ENCODE results near the gene KRTAP12-2.
"Not testable (repeated sequence)": the region's sequence is repeated elsewhere in the genome, so short reads cannot be mapped to it uniquely, and the experiment has no call there.

KRTAP12-2 gene

GRCh38 chr21:44703731-44704635, 37.3 kb upstream of the KRTAP12-2 start:
- intact Hi-C loops (cut with DNase I), result no loop called here
- peak in 10 of 42 donors; percentile 3 to 37 (median 14) for DNase-seq

- intact Hi-C loops (cut with DNase I), result no loop called here
- peak in 11 of 42 donors; percentile 3 to 29 (median 6) for DNase-seq
Observed at GRCh38 chr21:44702973-44703730, 36.4 kb upstream of the KRTAP12-2 start.

GRCh38 chr21:44702111-44702972, 35.6 kb upstream of the KRTAP12-2 start:
- DNase-seq, result peak in 8 of 42 donors; percentile 1 to 21 (median 10)
- intact Hi-C loops (cut with DNase I), result no loop called here

- DNase-seq, result peak in 6 of 42 donors; percentile 2 to 27 (median 10)
- intact Hi-C loops (cut with DNase I), result no loop called here
Observed at GRCh38 chr21:44701541-44701940, 34.8 kb upstream of the KRTAP12-2 start.

- intact Hi-C loops (cut with DNase I), result no loop called here
- DNase-seq, result peak in 4 of 42 donors; percentile 2 to 25 (median 14)
Observed at GRCh38 chr21:44701023-44701400, 34.3 kb upstream of the KRTAP12-2 start.

- intact Hi-C loops (cut with DNase I), result no loop called here
- DNase-seq, result peak in 5 of 42 donors; percentile 2 to 28 (median 15)
Observed at GRCh38 chr21:44700101-44701022, 33.6 kb upstream of the KRTAP12-2 start.

- DNase-seq, result peak in 4 of 42 donors; percentile 10 to 20 (median 11)
Observed at GRCh38 chr21:44699502-44700001, 32.8 kb upstream of the KRTAP12-2 start.

GRCh38 chr21:44697811-44698734, 31.3 kb upstream of the KRTAP12-2 start:
- DNase-seq, result peak in 2 of 42 donors; percentile 25 to 32
- intact Hi-C loops (cut with DNase I), result no loop called here

More at GRCh38 chr21:44699502-44700001, 32.8 kb upstream of the KRTAP12-2 start:
- intact Hi-C loops (cut with DNase I), result no loop called here

GRCh38 chr21:44697172-44697810, 30.6 kb upstream of the KRTAP12-2 start, which contains the start of gene KRTAP10-12:
Gene KRTAP10-12, plus strand, starts transcription at chr21:44697172. Its CDS starts 30 bp downstream, at chr21:44697202.
- DNase-seq, result peak in 1 of 42 donors; percentile 6
- intact Hi-C loops (cut with DNase I), result not testable (repeated sequence)

- intact Hi-C loops (cut with DNase I), result no loop called here
- DNase-seq, result peak in 2 of 42 donors; percentile 5 to 10
Observed at GRCh38 chr21:44696572-44696971, 29.8 kb upstream of the KRTAP12-2 start.

- DNase-seq, result peak in 3 of 42 donors; percentile 8 to 14 (median 13)
- intact Hi-C loops (cut with DNase I), result no loop called here
Observed at GRCh38 chr21:44695641-44696040, 28.9 kb upstream of the KRTAP12-2 start.

GRCh38 chr21:44695184-44695583, 28.5 kb upstream of the KRTAP12-2 start:
- peak in 4 of 42 donors; percentile 2 to 30 (median 22) for DNase-seq
- intact Hi-C loops (cut with DNase I), result no loop called here

- peak in 4 of 42 donors; percentile 8 to 26 (median 16) for DNase-seq
- intact Hi-C loops (cut with DNase I), result no loop called here
Observed at GRCh38 chr21:44694776-44695175, 28.0 kb upstream of the KRTAP12-2 start.

- intact Hi-C loops (cut with DNase I), result no loop called here
- no peak for DNase-seq
Observed at GRCh38 chr21:44692798-44693512, 26.2 kb upstream of the KRTAP12-2 start.

GRCh38 chr21:44691686-44692085, 25.0 kb upstream of the KRTAP12-2 start:
- no peak for DNase-seq
- intact Hi-C loops (cut with DNase I), result no loop called here

All from head of caudate nucleus (tissue), 42 donors.